K562 (cell line): Measurements from ENCODE around the gene MYLK4. TPM values are rescaled to one million over a fixed set of nuclear protein-coding genes. Genes with fewer than 3 reads are reported as not detected.
A peak's percentile ranks its signal among the peaks of the same experiment; 100 is the strongest.

Experiments
- BMI1 ChIP-seq: fragments of 150-350 bp; IDR thresholded peaks from 2 replicates; pipeline ENCODE4 v1.6.1; 2014; ENCODE audit warnings: low read length
- BRD9 ChIP-seq: fragments of 450-650 bp; IDR thresholded peaks from 2 replicates; pipeline ENCODE4 v1.6.1; 2018; ENCODE audit warnings: low read depth; ENCODE audit not compliant: partially characterized antibody
- CBX1 ChIP-seq: sonication (generic); IDR thresholded peaks from 2 replicates; pipeline ENCODE4 v1.6.1; 2016; ENCODE audit warnings: antibody characterized with exemption, low read depth, mild to moderate bottlenecking
- DIDO1 ChIP-seq: fragments of 450-650 bp; IDR thresholded peaks from 2 replicates; pipeline ENCODE4 v1.6.1; 2016; ENCODE audit warnings: low read depth, missing biosample characterization, missing genetic modification characterization
- FOXJ3 ChIP-seq: sonication (generic); formaldehyde crosslinking; IDR thresholded peaks from 2 replicates; pipeline ENCODE4 v1.4.0; 2020; ENCODE audit warnings: mild to moderate bottlenecking, missing genetic modification reagents
- LCOR ChIP-seq: sonication (generic); formaldehyde crosslinking; IDR thresholded peaks from 2 replicates; pipeline ENCODE4 v1.8.0; 2022; ENCODE audit warnings: mild to moderate bottlenecking, missing genetic modification reagents
- NFYB ChIP-seq: IDR thresholded peaks from 2 replicates; pipeline ENCODE4 v1.6.1; 2011; ENCODE audit warnings: mild to moderate bottlenecking, moderate library complexity; ENCODE audit not compliant: insufficient read length; ENCODE audit errors: extremely low read depth
- PRPF4 ChIP-seq: fragments of 200-400 bp; formaldehyde crosslinking; IDR thresholded peaks from one replicate; pipeline ENCODE4 v1.6.1; 2017; ENCODE audit warnings: low read length, low read depth, mild to moderate bottlenecking; ENCODE audit not compliant: insufficient read depth, poor library complexity, severe bottlenecking
- PTBP1 ChIP-seq: fragments of 200-400 bp; formaldehyde crosslinking; IDR thresholded peaks from 2 replicates; pipeline ENCODE4 v1.6.1; 2017; ENCODE audit warnings: low read depth, low read length
- RBBP5 ChIP-seq: fragments of 200-600 bp; sonication (generic); IDR thresholded peaks from 2 replicates; pipeline ENCODE4 v1.6.1; 2012; ENCODE audit warnings: borderline replicate concordance, mild to moderate bottlenecking, low read length, control low read depth, inconsistent platforms; ENCODE audit not compliant: insufficient read depth, poor library complexity, severe bottlenecking
- RBM15 ChIP-seq: fragments of 200-400 bp; formaldehyde crosslinking; IDR thresholded peaks from 2 replicates; pipeline ENCODE4 v1.6.1; 2018; ENCODE audit warnings: mild to moderate bottlenecking, low read length, moderate library complexity; ENCODE audit not compliant: insufficient read depth
- SIN3B ChIP-seq: fragments of 450-650 bp; IDR thresholded peaks from 2 replicates; pipeline ENCODE4 v1.6.1; 2017; ENCODE audit warnings: low read depth, mild to moderate bottlenecking, moderate library complexity
- SNRNP70 ChIP-seq: fragments of 200-400 bp; formaldehyde crosslinking; optimal IDR thresholded peaks from 2 replicates; pipeline ENCODE3; 2017; ENCODE audit warnings: low read depth, low read length
- XRCC3 ChIP-seq: fragments of 450-650 bp; IDR thresholded peaks from 2 replicates; pipeline ENCODE4 v1.6.1; 2017; ENCODE audit warnings: mild to moderate bottlenecking, moderate library complexity
- YBX1 ChIP-seq: fragments of 450-650 bp; IDR thresholded peaks from 2 replicates; pipeline ENCODE4 v1.7.1; 2016; ENCODE audit warnings: mild to moderate bottlenecking
- ZNF197 ChIP-seq: fragments of 200-800 bp; sonication (Bioruptor generic); IDR thresholded peaks from 2 replicates; pipeline ENCODE4 v1.6.1; 2016; ENCODE audit warnings: low read depth, missing genetic modification characterization, missing compliant biosample characterization
- polyA plus RNA-seq, 8 experiments: library from polyadenylated mRNA; depleted of rRNA in 4 of 8; stranded (reverse) in 5 of 8; unstranded in 3 of 8; fragments of >200 nt; fragmentation: Nextera tagmentation in 2 of 8; fragmentation: Illumina TruSeq in 1 of 8; extraction: Ambion mirVana in 2 of 8; extraction: Trizol in 1 of 8; gene quantifications; 2 replicates each; pipeline versions ENCODE4 v1.2.1 to v1.2.3, GENCODE V29; 2011 to 2014; ENCODE audit warnings: inconsistent platforms in 1 of 8, missing spikeins in 1 of 8
- total RNA-seq, 7 experiments: library from RNA; depleted of rRNA in 6 of 7; stranded (reverse); fragments of >200 nt in 6 of 7; fragmentation: Illumina TruSeq in 2 of 7; extraction: Trizol in 2 of 7; gene quantifications; 2 replicates each; pipeline versions ENCODE4 v1.2.1 to v1.2.3, GENCODE V29; 2011 to 2021; ENCODE audit warnings: low replicate concordance in 1 of 7
- TF ChIP-seq, protein P1 (sequence below): fragments of 250-450 bp; sonication (Bioruptor Pico); IDR thresholded peaks from 2 replicates; pipeline ENCODE4 v1.5.0; 2021; ENCODE audit warnings: mild to moderate bottlenecking, moderate library complexity
- TF ChIP-seq, protein P2 (sequence below): fragments of 450-650 bp; conservative IDR thresholded peaks from 2 replicates; pipeline ENCODE4 v1.6.1; 2016; ENCODE audit warnings: missing genetic modification characterization, low read depth, mild to moderate bottlenecking, missing compliant biosample characterization, moderate library complexity
- TF ChIP-seq, protein P3 (sequence below): fragments of 450-650 bp; IDR thresholded peaks from 2 replicates; pipeline ENCODE4 v1.6.1; 2016; ENCODE audit warnings: borderline replicate concordance
- TF ChIP-seq, protein P4 (sequence below), 2 experiments: fragments of 450-650 bp; conservative IDR thresholded peaks; 2 replicates each; pipeline ENCODE4 v1.6.1; 2017; ENCODE audit warnings: mild to moderate bottlenecking in 2 of 2, moderate library complexity in 2 of 2

MYLK4 gene
- total and polyA plus RNA-seq, 9 of the 15 experiments (the other 6 are each of a cell fraction or from before 2014, with no cell fraction given) = 0.01 to 0.15 (median 0.06) TPM

DNA sequence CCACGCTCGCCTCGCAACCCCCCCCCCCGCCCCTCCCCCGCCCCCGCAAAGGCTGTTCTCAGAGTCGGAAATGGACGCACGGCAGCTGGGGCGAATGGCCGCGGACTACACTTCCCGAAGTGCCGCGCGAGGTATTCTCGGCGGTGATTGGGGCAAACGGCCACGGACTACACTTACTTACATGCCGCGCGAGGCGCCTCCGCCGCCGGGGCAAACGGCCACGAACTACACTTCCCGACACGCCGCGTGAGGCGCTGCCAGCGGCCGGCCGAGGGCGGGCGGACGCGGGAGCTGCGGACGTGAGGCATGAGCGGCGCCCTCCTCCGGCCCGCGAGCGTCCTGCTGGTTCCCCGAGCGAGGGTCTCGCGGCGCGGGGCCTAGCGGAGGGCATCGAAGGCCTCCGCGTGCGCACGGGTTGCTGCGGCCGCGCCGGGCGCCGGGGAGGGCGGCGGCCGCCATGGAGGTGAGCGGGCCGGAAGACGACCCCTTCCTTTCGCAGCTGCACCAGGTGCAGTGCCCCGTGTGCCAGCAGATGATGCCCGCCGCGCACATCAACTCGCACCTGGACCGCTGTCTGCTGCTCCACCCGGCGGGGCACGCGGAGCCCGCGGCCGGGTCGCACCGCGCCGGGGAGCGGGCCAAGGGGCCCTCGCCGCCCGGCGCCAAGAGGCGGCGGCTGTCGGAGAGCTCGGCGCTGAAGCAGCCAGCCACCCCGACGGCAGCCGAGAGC, 14.6 kb upstream of the MYLK4 start, which contains the start of gene WRNIP1 (continued):
- TF ChIP-seq, protein P1, sequence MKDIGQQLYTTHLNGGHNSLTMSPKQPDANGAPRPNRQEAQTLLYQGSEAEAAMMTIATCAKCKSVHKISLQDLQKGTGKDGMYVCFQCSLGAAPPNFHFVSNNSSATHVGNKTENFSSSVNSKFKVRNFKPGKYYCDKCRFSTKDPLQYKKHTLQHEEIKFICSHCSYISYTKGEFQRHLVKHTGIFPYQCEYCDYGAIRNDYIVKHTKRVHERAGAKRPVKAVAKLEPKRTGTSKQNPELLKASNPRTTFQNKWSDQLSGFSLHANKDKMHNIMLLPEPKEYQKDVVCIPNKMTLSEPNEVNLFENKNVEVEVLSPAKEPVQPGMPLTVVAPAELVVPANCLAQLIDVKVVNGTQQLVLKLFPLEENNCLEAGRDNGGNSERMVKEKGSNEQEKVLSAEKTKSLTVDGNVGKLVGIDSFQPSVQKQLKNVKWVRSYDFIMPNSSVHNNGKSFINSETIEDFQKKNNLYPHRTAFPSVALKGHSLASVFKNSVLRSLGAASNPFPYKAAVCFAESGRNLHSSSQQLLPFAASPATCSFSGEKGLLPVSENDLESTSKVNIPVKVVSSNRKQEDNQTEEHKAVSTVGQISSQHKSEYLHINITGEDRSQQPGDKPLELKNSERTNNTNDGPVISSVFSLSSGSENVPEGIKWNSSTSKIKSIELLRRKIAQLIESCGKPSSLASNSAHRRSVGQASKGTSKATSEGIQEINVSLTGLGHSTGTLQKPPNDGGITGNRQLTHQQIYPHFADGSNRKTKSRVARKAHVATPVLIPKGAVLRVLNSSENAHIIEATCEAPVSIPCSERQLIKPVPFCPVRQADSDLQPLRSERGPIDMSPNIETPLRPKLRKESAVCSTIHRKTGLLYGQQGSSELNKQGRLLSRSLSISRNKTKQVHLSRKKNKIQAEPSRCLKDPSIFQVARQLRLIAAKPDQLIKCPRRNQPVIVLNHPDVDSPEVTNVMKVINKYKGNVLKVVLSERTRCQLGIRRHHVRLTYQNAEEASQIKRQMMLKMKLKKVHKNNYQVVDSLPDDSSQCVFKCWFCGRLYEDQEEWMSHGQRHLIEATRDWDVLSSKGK (CRISPR knock-in tag) = no peak
- no peak; the same call in 1 of the 2 replicates for TF ChIP-seq CBX1
- TF ChIP-seq, protein P2, sequence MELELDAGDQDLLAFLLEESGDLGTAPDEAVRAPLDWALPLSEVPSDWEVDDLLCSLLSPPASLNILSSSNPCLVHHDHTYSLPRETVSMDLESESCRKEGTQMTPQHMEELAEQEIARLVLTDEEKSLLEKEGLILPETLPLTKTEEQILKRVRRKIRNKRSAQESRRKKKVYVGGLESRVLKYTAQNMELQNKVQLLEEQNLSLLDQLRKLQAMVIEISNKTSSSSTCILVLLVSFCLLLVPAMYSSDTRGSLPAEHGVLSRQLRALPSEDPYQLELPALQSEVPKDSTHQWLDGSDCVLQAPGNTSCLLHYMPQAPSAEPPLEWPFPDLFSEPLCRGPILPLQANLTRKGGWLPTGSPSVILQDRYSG = no peak
- TF ChIP-seq NFYB = peak; percentile 18
- TF ChIP-seq, protein P3, sequence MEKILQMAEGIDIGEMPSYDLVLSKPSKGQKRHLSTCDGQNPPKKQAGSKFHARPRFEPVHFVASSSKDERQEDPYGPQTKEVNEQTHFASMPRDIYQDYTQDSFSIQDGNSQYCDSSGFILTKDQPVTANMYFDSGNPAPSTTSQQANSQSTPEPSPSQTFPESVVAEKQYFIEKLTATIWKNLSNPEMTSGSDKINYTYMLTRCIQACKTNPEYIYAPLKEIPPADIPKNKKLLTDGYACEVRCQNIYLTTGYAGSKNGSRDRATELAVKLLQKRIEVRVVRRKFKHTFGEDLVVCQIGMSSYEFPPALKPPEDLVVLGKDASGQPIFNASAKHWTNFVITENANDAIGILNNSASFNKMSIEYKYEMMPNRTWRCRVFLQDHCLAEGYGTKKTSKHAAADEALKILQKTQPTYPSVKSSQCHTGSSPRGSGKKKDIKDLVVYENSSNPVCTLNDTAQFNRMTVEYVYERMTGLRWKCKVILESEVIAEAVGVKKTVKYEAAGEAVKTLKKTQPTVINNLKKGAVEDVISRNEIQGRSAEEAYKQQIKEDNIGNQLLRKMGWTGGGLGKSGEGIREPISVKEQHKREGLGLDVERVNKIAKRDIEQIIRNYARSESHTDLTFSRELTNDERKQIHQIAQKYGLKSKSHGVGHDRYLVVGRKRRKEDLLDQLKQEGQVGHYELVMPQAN = no peak
- no peak for TF ChIP-seq PRPF4
- no peak for TF ChIP-seq RBM15
- peak; percentile 73 for TF ChIP-seq SIN3B
- no peak for TF ChIP-seq DIDO1
- no peak for TF ChIP-seq LCOR (CRISPR knock-in tag)
- no peak for TF ChIP-seq RBBP5
- no peak for TF ChIP-seq BMI1
- no peak for TF ChIP-seq BRD9
- TF ChIP-seq, protein P4, sequence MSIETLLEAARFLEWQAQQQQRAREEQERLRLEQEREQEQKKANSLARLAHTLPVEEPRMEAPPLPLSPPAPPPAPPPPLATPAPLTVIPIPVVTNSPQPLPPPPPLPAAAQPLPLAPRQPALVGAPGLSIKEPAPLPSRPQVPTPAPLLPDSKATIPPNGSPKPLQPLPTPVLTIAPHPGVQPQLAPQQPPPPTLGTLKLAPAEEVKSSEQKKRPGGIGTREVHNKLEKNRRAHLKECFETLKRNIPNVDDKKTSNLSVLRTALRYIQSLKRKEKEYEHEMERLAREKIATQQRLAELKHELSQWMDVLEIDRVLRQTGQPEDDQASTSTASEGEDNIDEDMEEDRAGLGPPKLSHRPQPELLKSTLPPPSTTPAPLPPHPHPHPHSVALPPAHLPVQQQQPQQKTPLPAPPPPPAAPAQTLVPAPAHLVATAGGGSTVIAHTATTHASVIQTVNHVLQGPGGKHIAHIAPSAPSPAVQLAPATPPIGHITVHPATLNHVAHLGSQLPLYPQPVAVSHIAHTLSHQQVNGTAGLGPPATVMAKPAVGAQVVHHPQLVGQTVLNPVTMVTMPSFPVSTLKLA (conservative IDR thresholded peaks at IDR 0.05) = peak; percentile 72 to 83
- TF ChIP-seq YBX1 = no peak
- TF ChIP-seq ZNF197 (CRISPR knock-in tag) = peak; percentile 78; the same call in 1 of the 2 replicates
- TF ChIP-seq FOXJ3 (CRISPR knock-in tag) = no peak
- TF ChIP-seq PTBP1 = no peak
- TF ChIP-seq SNRNP70 = no peak
- no peak for TF ChIP-seq XRCC3
